A673 (cell line): ENCODE data around the gene MECR. TPM values are rescaled to one million over a fixed set of nuclear protein-coding genes. Genes with fewer than 3 reads are reported as not detected.

Experiments
- BruUV-seq: library from RNA; stranded (reverse); fragments of 400-500 nt; replicated peaks from 2 replicates; lab custom pipeline; 2021; lab: Mats Ljungman, UMichigan
- CTCF ChIA-PET: fragments of 300-600 bp; sonication (Branson Sonifier 250); formaldehyde crosslinking; loops from one replicate; lab custom pipeline; 2022; ENCODE audit warnings: antibody characterized with exemption; lab: Charles Lee
- POLR2A ChIA-PET: fragments of 300-600 bp; sonication (Branson Sonifier 250); formaldehyde crosslinking; loops from one replicate; lab custom pipeline; 2022; ENCODE audit warnings: antibody characterized with exemption; ENCODE audit not compliant: low non-redundant PET; lab: Charles Lee
- DNase-seq: peaks from one replicate; pipeline ENCODE4 v3.0.0-alpha.2; 2015; ENCODE audit warnings: low spot score
- H3K27ac ChIP-seq: fragments of 200-600 bp; sonication (generic); 2 replicates; pipeline ENCODE4 v1.5.1; 2016; ENCODE audit warnings: mixed run types, low read depth, mild to moderate bottlenecking, mixed read lengths, antibody characterized with exemption, low read length; ENCODE audit not compliant: poor library complexity, severe bottlenecking
- H3K27me3 ChIP-seq: fragments of 200-600 bp; sonication (generic); replicated peaks from 2 replicates; pipeline ENCODE4 v1.6.1; 2017; ENCODE audit warnings: mixed run types, low read depth, mild to moderate bottlenecking, mixed read lengths, antibody characterized with exemption, low read length; ENCODE audit not compliant: insufficient read depth, poor library complexity
- H3K36me3 ChIP-seq: fragments of 200-600 bp; sonication (generic); 2 replicates; pipeline ENCODE4 v1.6.1; 2016; ENCODE audit warnings: mixed run types, mild to moderate bottlenecking, mixed read lengths, antibody characterized with exemption, low read length; ENCODE audit not compliant: insufficient read depth, poor library complexity, severe bottlenecking
- H3K4me1 ChIP-seq: fragments of 200-600 bp; sonication (generic); 2 replicates; pipeline ENCODE4 v1.6.1; 2017; ENCODE audit warnings: mixed run types, mild to moderate bottlenecking, mixed read lengths, antibody characterized with exemption, low read length; ENCODE audit not compliant: insufficient read depth, poor library complexity, severe bottlenecking
- H3K4me3 ChIP-seq: fragments of 200-600 bp; sonication (generic); 2 replicates; pipeline ENCODE4 v1.5.1; 2016; ENCODE audit warnings: low read depth, mixed run types, mild to moderate bottlenecking, mixed read lengths, low read length; ENCODE audit not compliant: poor library complexity, severe bottlenecking
- H3K9me3 ChIP-seq: fragments of 200-600 bp; sonication (generic); 2 replicates; pipeline ENCODE4 v1.6.1; 2016; ENCODE audit warnings: mixed run types, low read depth, mild to moderate bottlenecking, mixed read lengths, antibody characterized with exemption, low read length; ENCODE audit not compliant: poor library complexity, severe bottlenecking
- CTCF ChIP-seq: fragments of 300-800, 200-600 bp; sonication (generic); conservative IDR thresholded peaks from 2 replicates; pipeline ENCODE4 v1.5.1; 2017; ENCODE audit warnings: low read depth, mild to moderate bottlenecking, antibody characterized with exemption, low read length, moderate library complexity, mixed read lengths
- EZH2 ChIP-seq: fragments of 200-600 bp; sonication (generic); IDR thresholded peaks from 2 replicates; pipeline ENCODE4 v1.6.1; 2017; ENCODE audit warnings: borderline replicate concordance, low read depth, mild to moderate bottlenecking, mixed read lengths, antibody characterized with exemption, low read length; ENCODE audit not compliant: poor library complexity, severe bottlenecking
- intact Hi-C: fragments of 100-400 bp; cut with micrococcal nuclease; formaldehyde crosslinking; loops from one replicate; pipeline ENCODE4 v1.10.0; 2022; ENCODE audit not compliant: unreplicated experiment
- total RNA-seq: library from RNA; stranded (reverse); gene quantifications from 2 replicates; pipeline ENCODE4 v1.2.3, GENCODE V29; 2021

MECR gene
- total RNA-seq, 1 experiment from 2014 or later: 39.0 TPM

- peaks cover 23% of the 10 kb centered on the region for H3K4me1 ChIP-seq
- H3K36me3 ChIP-seq: no peaks in the 10 kb centered on the region
- intact Hi-C loops: loop anchor here (10.0 kb wide), 2 partner anchors 110 to 850 kb away; no protein-coding TSS in a partner anchor
- no TSS peak for BruUV-seq
- no peak for DNase-seq
- no peak for TF ChIP-seq CTCF
- no peak for TF ChIP-seq EZH2
- CTCF ChIA-PET: no interaction called here
- H3K4me3 ChIP-seq: no peak overlapping the region
- POLR2A ChIA-PET: no interaction called here
- peaks cover 6% of the 10 kb centered on the region for H3K27me3 ChIP-seq
- no peak overlapping the region for H3K27ac ChIP-seq
- no peaks in the 10 kb centered on the region for H3K9me3 ChIP-seq
Observed at GRCh38 chr1:29234471-29234870, 3.7 kb upstream of the MECR start.

- H3K4me1 ChIP-seq: peaks cover 22% of the 10 kb centered on the region
- ChIA-PET CTCF (no interaction called here), POLR2A (no interaction called here)
- no TSS peak for BruUV-seq
- no peaks in the 10 kb centered on the region for H3K36me3 ChIP-seq
- H3K27ac ChIP-seq: no peak overlapping the region
- H3K4me3 ChIP-seq: no peak overlapping the region
- peaks cover 6% of the 10 kb centered on the region for H3K27me3 ChIP-seq
- no peak for DNase-seq
- TF ChIP-seq CTCF (no peak), EZH2 (no peak)
- no peaks in the 10 kb centered on the region for H3K9me3 ChIP-seq
- intact Hi-C loops: loop anchor here (10.0 kb wide), 2 partner anchors 111 to 851 kb away; no protein-coding TSS in a partner anchor
Observed at GRCh38 chr1:29233693-29234092, 3.0 kb upstream of the MECR start.

- Histone ChIP-seq H3K4me1 (peaks cover 18% of the 10 kb centered on the region), H3K27ac (no peak overlapping the region), H3K9me3 (no peaks in the 10 kb centered on the region), H3K27me3 (peaks cover 6% of the 10 kb centered on the region), H3K36me3 (no peaks in the 10 kb centered on the region), H3K4me3 (no peak overlapping the region)
- POLR2A ChIA-PET: no interaction called here
- no TSS peak for BruUV-seq
- no peak for DNase-seq
- TF ChIP-seq CTCF: no peak
- TF ChIP-seq EZH2: no peak
- CTCF ChIA-PET: no interaction called here
- intact Hi-C loops: loop anchor here (10.0 kb wide), 2 partner anchors 112 to 852 kb away; no protein-coding TSS in a partner anchor
Observed at GRCh38 chr1:29232387-29232786, 1.7 kb upstream of the MECR start.
